HEK293 (cell line): ENCODE data around the gene AVEN.

Experiments used
- CTCF ChIA-PET: fragments of 350-600 bp; formaldehyde crosslinking; extraction: SDS; loops from one replicate; lab custom pipeline; 2021; ENCODE audit warnings: antibody characterized with exemption; lab: Yijun Ruan, JAX
- POLR2A ChIA-PET: fragments of 300-600 bp; formaldehyde crosslinking; extraction: SDS; loops from one replicate; lab custom pipeline; 2020; ENCODE audit warnings: antibody characterized with exemption, inconsistent platforms; lab: Yijun Ruan, JAX
- H3K27ac ChIP-seq: fragments of 200-500 bp; sonication (Bioruptor generic); 2 replicates; pipeline ENCODE4 v1.5.1; 2014; ENCODE audit warnings: low read depth, low read length, control low read depth, inconsistent platforms; ENCODE audit errors: extremely low read depth
- H3K36me3 ChIP-seq, 2 experiments: fragments of 200-500 bp in 1 of 2; sonication (Bioruptor generic) in 1 of 2; 1 replicate in 1 of 2; 2 replicates in 1 of 2; pipeline ENCODE4 v1.5.1; 2014 to 2017; ENCODE audit warnings: inconsistent platforms in 2 of 2, low read length in 2 of 2; ENCODE audit not compliant: control insufficient read depth in 2 of 2, insufficient read depth in 1 of 2
- H3K4me1 ChIP-seq: fragments of 200-500 bp; sonication (Bioruptor generic); 2 replicates; pipeline ENCODE4 v1.5.1; 2014; ENCODE audit warnings: mild to moderate bottlenecking, low read length, inconsistent platforms; ENCODE audit not compliant: control insufficient read depth, insufficient read depth
- H3K4me3 ChIP-seq: 2 replicates; pipeline ENCODE4 v1.5.1; 2011; ENCODE audit warnings: low read depth, mild to moderate bottlenecking, control low read depth, low read length, moderate library complexity
- H3K9me3 ChIP-seq: fragments of 200-500 bp; sonication (Bioruptor generic); 2 replicates; pipeline ENCODE4 v1.5.1; 2014; ENCODE audit warnings: low read depth, low read length, inconsistent platforms; ENCODE audit not compliant: control insufficient read depth, insufficient read depth
- AEBP2 ChIP-seq: fragments of 450-650 bp; formaldehyde crosslinking; IDR thresholded peaks from 2 replicates; pipeline ENCODE4 v1.5.1; 2016; ENCODE audit warnings: missing biosample characterization, missing genetic modification characterization, borderline replicate concordance
- ELK4 ChIP-seq: IDR thresholded peaks from 2 replicates; pipeline ENCODE4 v1.6.1; 2011; ENCODE audit warnings: mild to moderate bottlenecking, low read depth, low read length, borderline replicate concordance
- KLF9 ChIP-seq: fragments of 450-650 bp; formaldehyde crosslinking; IDR thresholded peaks from 2 replicates; pipeline ENCODE4 v1.5.1; 2016; ENCODE audit warnings: missing biosample characterization, missing genetic modification characterization, low read depth
- PRDM1 ChIP-seq: fragments of 450-650 bp; formaldehyde crosslinking; IDR thresholded peaks from 2 replicates; pipeline ENCODE4; 2016; ENCODE audit warnings: missing biosample characterization, missing genetic modification characterization
- SP2 ChIP-seq: fragments of 450-650 bp; formaldehyde crosslinking; IDR thresholded peaks from 2 replicates; pipeline ENCODE4 v1.5.1; 2016; ENCODE audit warnings: missing biosample characterization, missing genetic modification characterization
- SP7 ChIP-seq: fragments of 450-650 bp; formaldehyde crosslinking; IDR thresholded peaks from 2 replicates; pipeline ENCODE4 v1.5.1; 2016; ENCODE audit warnings: missing biosample characterization, missing genetic modification characterization
- ZBTB11 ChIP-seq: fragments of 450-650 bp; formaldehyde crosslinking; conservative IDR thresholded peaks from 2 replicates; pipeline ENCODE4 v1.5.1; 2016; ENCODE audit warnings: low read depth, missing biosample characterization, missing genetic modification characterization
- ZBTB21 ChIP-seq: fragments of 450-650 bp; formaldehyde crosslinking; IDR thresholded peaks from 2 replicates; pipeline ENCODE4 v1.5.1; 2017; ENCODE audit warnings: missing biosample characterization, missing genetic modification characterization
- ZBTB49 ChIP-seq: fragments of 450-650 bp; formaldehyde crosslinking; IDR thresholded peaks from 2 replicates; pipeline ENCODE4 v1.5.1; 2016; ENCODE audit warnings: missing biosample characterization, missing genetic modification characterization, low read depth
- ZNF10 ChIP-seq: fragments of 450-650 bp; formaldehyde crosslinking; IDR thresholded peaks from 2 replicates; pipeline ENCODE4 v1.5.1; 2017; ENCODE audit warnings: missing biosample characterization, missing genetic modification characterization
- ZNF157 ChIP-seq: fragments of 450-650 bp; formaldehyde crosslinking; IDR thresholded peaks from 2 replicates; pipeline ENCODE4 v1.5.1; 2016; ENCODE audit warnings: missing biosample characterization, missing genetic modification characterization
- ZNF175 ChIP-seq: fragments of 450-650 bp; formaldehyde crosslinking; IDR thresholded peaks from 2 replicates; pipeline ENCODE4 v1.5.1; 2016; ENCODE audit warnings: missing biosample characterization, missing genetic modification characterization
- ZNF223 ChIP-seq: fragments of 450-650 bp; formaldehyde crosslinking; IDR thresholded peaks from 2 replicates; pipeline ENCODE4 v1.5.1; 2016; ENCODE audit warnings: missing biosample characterization, missing genetic modification characterization
- ZNF274 ChIP-seq, 2 experiments: fragments of 200-500 bp in 1 of 2; fragments of 450-650 bp in 1 of 2; sonication (Bioruptor generic) in 1 of 2; formaldehyde crosslinking in 1 of 2; IDR thresholded peaks; 2 replicates each; pipeline versions ENCODE4 v1.5.1 to v1.6.1; 2014 to 2016; ENCODE audit warnings: borderline replicate concordance in 1 of 2, inconsistent platforms in 1 of 2, low read length in 1 of 2, missing biosample characterization in 1 of 2, missing genetic modification characterization in 1 of 2
- ZNF335 ChIP-seq: fragments of 450-650 bp; formaldehyde crosslinking; conservative IDR thresholded peaks from 2 replicates; pipeline ENCODE4 v1.5.1; 2016; ENCODE audit warnings: missing biosample characterization, missing genetic modification characterization
- ZNF473 ChIP-seq: fragments of 450-650 bp; formaldehyde crosslinking; IDR thresholded peaks from 2 replicates; pipeline ENCODE4 v1.5.1; 2017; ENCODE audit warnings: missing biosample characterization, missing genetic modification characterization
- ZNF48 ChIP-seq: fragments of 450-650 bp; formaldehyde crosslinking; IDR thresholded peaks from 2 replicates; pipeline ENCODE4 v1.5.1; 2016; ENCODE audit warnings: missing biosample characterization, missing genetic modification characterization
- ZNF518A ChIP-seq: fragments of 450-650 bp; formaldehyde crosslinking; conservative IDR thresholded peaks from 2 replicates; pipeline ENCODE4 v1.5.1; 2016; ENCODE audit warnings: low read depth, missing biosample characterization, missing genetic modification characterization
- ZNF548 ChIP-seq: fragments of 450-650 bp; formaldehyde crosslinking; IDR thresholded peaks from 2 replicates; pipeline ENCODE4 v1.5.1; 2016; ENCODE audit warnings: missing biosample characterization, missing genetic modification characterization
- ZNF670 ChIP-seq: fragments of 450-650 bp; formaldehyde crosslinking; IDR thresholded peaks from 2 replicates; pipeline ENCODE4 v1.5.1; 2016; ENCODE audit warnings: missing biosample characterization, missing genetic modification characterization, low read depth
- ZNF76 ChIP-seq: fragments of 450-650 bp; formaldehyde crosslinking; IDR thresholded peaks from 2 replicates; pipeline ENCODE4; 2016; ENCODE audit warnings: low read depth, missing biosample characterization, missing genetic modification characterization, borderline replicate concordance
- ZSCAN30 ChIP-seq: fragments of 450-650 bp; IDR thresholded peaks from 2 replicates; pipeline ENCODE4 v1.5.1; 2018; ENCODE audit warnings: missing biosample characterization, mild to moderate bottlenecking, missing genetic modification characterization, moderate library complexity

The AVEN gene

GRCh38 chr15:34065941-34066340 is 26.9 kb upstream of the AVEN start (continued):
- TF ChIP-seq AEBP2 (no peak), ZNF274 (IDR thresholded peaks at IDR 0.05; ENCODE audit: low read length) (no peak), ZNF274 (tag by site-specific recombination; IDR thresholded peaks at IDR 0.05; ENCODE audit: borderline replicate concordance) (no peak), ZNF157 (tag by site-specific recombination) (no peak)

- CTCF ChIA-PET, result no interaction called here
- no peak overlapping the region for H3K4me3 ChIP-seq
These were observed 26.3 kb upstream of the AVEN start for GRCh38 chr15:34065261-34065660.

More at GRCh38 chr15:34065261-34065660, 26.3 kb upstream of the AVEN start:
- Histone ChIP-seq H3K27ac (no peak overlapping the region), H3K36me3 (no peaks in the 10 kb centered on the region), H3K9me3 (no peaks in the 10 kb centered on the region), H3K4me1 (no peaks in the 10 kb centered on the region)
- POLR2A ChIA-PET, result interaction anchor here (0.6 kb wide), 1 partner anchor 23 kb away, joined by 6 read pairs; no protein-coding TSS in a partner anchor
- TF ChIP-seq ELK4, result no peak
- no peak for TF ChIP-seq ZBTB11 (tag by site-specific recombination)
- no peak for TF ChIP-seq ZNF670 (tag by site-specific recombination)
- no peak for TF ChIP-seq SP7 (tag by site-specific recombination)
- no peak for TF ChIP-seq ZNF518A (tag by site-specific recombination)
- TF ChIP-seq ZBTB49 (tag by site-specific recombination), result no peak
- TF ChIP-seq ZSCAN30 (tag by site-specific recombination), result no peak
- no peak for TF ChIP-seq ZNF48 (tag by site-specific recombination)
- TF ChIP-seq ZNF76 (tag by site-specific recombination), result no peak
- no peak for TF ChIP-seq ZNF223 (tag by site-specific recombination)
- TF ChIP-seq ZNF175 (tag by site-specific recombination), result no peak
- TF ChIP-seq PRDM1 (tag by site-specific recombination), result no peak
- TF ChIP-seq ZNF10 (tag by site-specific recombination), result no peak
- no peak for TF ChIP-seq KLF9 (tag by site-specific recombination)
- no peak for TF ChIP-seq ZNF473 (tag by site-specific recombination)
- no peak for TF ChIP-seq ZBTB21 (tag by site-specific recombination)
- no peak for TF ChIP-seq SP2 (tag by site-specific recombination)
- no peak for TF ChIP-seq ZNF335
- no peak for TF ChIP-seq ZNF548 (tag by site-specific recombination)
- TF ChIP-seq, all 188 proteins: peak for 0
